GM10847 (cell line): Measurements from ENCODE around the gene GRIA1.

Experiments used
- POLR2A ChIP-seq: IDR thresholded peaks from 2 replicates; pipeline ENCODE4 v1.6.1; 2011; ENCODE audit not compliant: insufficient read length; ENCODE audit errors: extremely low read depth

GRIA1 gene

GRCh38 chr5:153777681-153778581 lies 287.5 kb downstream of the GRIA1 start:
- TF ChIP-seq POLR2A: no peak

GRCh38 chr5:153779836-153780235 lies 289.4 kb downstream of the GRIA1 start:
- TF ChIP-seq POLR2A: no peak

GRCh38 chr5:153780876-153781705 lies 290.6 kb downstream of the GRIA1 start:
- no peak for TF ChIP-seq POLR2A

- TF ChIP-seq POLR2A: no peak
These were observed 292.3 kb downstream of the GRIA1 start for GRCh38 chr5:153782589-153783361.

- TF ChIP-seq POLR2A: no peak
These were observed 292.8 kb downstream of the GRIA1 start for GRCh38 chr5:153783362-153783658.

GRCh38 chr5:153784277-153784676 lies 293.8 kb downstream of the GRIA1 start:
- TF ChIP-seq POLR2A: no peak

- no peak for TF ChIP-seq POLR2A
These were observed 300.9 kb downstream of the GRIA1 start for GRCh38 chr5:153791339-153791738.

GRCh38 chr5:153792305-153792704 lies 301.8 kb downstream of the GRIA1 start:
- TF ChIP-seq POLR2A: no peak

GRCh38 chr5:153793699-153794098 lies 303.2 kb downstream of the GRIA1 start:
- TF ChIP-seq POLR2A: no peak

GRCh38 chr5:153794327-153794726 lies 303.9 kb downstream of the GRIA1 start:
- TF ChIP-seq POLR2A: no peak

- no peak for TF ChIP-seq POLR2A
These were observed 306.1 kb downstream of the GRIA1 start for GRCh38 chr5:153796527-153796926.

- no peak for TF ChIP-seq POLR2A
These were observed 307.0 kb downstream of the GRIA1 start for GRCh38 chr5:153797484-153797883.

- TF ChIP-seq POLR2A: no peak
These were observed 308.4 kb downstream of the GRIA1 start for GRCh38 chr5:153798830-153799229.

- TF ChIP-seq POLR2A: no peak
These were observed 309.0 kb downstream of the GRIA1 start for GRCh38 chr5:153799466-153799865.

- TF ChIP-seq POLR2A: no peak
These were observed 311.8 kb downstream of the GRIA1 start for GRCh38 chr5:153802050-153802821.
